Measurements from ENCODE around the gene SELL.
"Not testable (repeated sequence)": the region's sequence is repeated elsewhere in the genome, so short reads cannot be mapped to it uniquely, and the experiment has no call there.

The SELL gene

DNA sequence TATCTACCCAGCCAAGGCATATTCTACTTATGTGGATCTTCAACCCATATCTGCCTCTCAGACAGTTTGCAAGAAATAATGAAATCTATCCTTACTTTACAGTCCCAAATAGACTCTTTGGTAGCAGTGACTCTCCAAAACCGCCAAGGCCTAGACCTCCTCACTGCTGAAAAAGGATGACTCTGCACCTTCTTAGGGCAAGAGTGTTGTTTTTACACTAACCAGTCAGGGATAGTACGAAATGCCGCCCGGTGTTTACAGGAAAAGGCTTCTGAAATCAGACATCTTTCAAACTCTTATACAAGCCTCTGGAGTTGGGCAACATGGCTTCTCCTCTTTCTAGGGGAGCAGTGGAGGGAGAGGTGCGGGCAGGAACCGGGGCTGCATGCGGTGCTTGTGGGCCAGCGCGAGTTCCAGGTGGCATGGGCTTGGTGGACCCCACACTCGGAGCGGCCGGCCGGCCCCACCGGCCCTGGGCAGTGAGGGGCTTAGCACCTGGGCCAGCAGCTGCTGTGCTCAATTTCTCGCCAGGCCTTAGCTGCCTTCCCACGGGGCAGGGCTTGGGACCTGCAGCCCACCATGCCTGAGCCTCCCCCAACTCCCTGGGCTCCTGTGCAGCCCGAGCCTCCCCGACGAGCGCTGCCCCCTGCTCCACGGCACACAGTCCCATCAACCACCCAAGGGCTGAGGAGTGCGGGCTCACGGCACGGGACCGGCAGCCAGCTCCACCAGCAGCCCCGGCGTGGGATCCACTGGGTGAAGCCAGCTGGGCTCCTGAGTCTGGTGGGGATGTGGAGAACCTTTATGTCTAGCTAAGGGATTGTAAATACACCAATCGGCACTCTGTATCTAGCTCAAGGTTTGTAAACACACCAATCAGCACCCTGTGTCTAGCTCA, 43.5 kb downstream of the SELL start:
- not testable (repeated sequence) for DNase-seq (ENCODE audit: low read depth)

DNA sequence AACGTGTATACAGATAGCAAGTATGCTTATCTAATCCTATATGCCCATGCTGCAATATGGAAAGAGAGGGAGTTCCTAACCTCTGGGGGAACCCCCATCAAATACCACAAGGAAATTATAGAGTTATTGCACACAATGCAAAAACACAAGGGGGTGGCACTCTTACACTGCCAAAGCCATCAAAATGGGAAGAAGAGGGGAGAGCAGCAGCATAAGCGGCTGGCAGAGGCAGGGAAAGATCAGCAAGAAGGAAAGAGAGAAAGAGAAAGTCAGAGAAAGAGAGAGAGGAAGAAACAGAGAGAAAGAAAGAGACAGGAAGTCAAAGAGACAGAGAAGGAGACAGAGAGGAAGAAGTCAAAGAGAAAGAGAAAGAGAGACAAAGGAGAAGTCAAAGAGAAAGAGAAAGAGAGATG, 44.2 kb downstream of the SELL start:
- DNase-seq (ENCODE audit: low read depth) = not testable (repeated sequence)

GRCh38 chr1:169662680-169663079, 48.7 kb downstream of the SELL start:
- DNase-seq (ENCODE audit: low read depth) = not testable (repeated sequence)

DNA sequence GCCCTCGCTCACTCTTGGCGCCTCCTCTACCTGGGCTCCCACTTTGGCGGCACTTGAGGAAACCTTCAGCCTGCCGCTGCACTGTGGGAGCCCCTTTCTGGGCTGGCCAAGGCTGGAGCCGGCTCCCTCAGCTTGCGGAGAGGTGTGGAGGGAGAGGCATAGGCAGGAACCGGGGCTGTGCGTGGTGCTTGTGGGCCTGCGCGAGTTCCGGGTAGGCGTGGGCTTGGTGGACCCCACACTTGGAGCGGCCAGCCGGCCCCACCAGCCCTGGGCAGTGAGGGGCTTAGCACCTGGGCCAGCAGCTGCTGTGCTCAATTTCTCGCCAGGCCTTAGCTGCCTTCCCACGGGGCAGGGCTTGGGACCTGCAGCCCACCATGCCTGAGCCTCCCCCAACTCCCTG, 50.4 kb downstream of the SELL start:
- DNase-seq (ENCODE audit: low read depth) = not testable (repeated sequence)

- DNase-seq (ENCODE audit: low read depth) = not testable (repeated sequence)
Observed at GRCh38 chr1:169658777-169659176, 52.6 kb downstream of the SELL start.

DNA sequence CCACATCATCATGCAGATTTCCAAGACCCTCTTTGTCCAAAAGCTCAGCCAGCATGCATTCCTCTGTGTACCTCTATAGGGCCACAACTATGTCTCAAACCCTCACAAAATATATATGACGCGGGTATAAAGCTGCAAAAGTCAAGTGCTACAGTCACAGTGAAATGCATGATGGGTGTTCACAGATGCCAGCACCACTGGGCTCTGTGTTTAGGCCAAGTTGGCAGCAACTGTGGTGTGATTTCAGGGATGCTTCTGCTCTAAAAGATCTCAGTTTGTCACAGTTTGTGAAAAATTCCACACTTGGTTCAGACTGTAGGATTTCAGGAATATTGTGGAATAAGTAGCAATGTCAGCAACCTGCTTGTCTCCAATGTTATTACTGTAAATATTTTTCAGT, 57.5 kb downstream of the SELL start:
- DNase-seq (ENCODE audit: low read depth) = no peak

- no peak for DNase-seq (ENCODE audit: low read depth)
Observed at GRCh38 chr1:169651035-169651434, 60.4 kb downstream of the SELL start.

- DNase-seq (ENCODE audit: low read depth) = no peak
Observed at GRCh38 chr1:169650551-169650950, 60.9 kb downstream of the SELL start.

DNA sequence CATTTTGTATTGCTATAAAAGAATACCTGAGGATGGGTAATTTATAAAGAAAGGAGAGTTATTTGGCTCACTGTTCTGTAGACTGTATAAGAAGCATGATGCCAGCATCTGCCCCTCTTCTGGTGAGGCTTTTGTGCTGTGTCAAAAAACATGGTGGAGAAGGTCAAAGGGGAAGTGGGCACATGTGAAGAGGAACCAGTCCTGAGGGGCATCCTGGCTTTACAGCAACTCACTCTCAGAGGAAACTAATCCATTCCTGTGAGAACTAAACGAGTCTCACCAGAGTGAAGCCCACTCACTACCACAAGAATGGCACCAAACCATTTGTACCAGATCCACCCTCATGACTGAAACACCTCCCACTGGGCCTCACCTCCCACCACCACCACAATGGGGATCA, 62.7 kb downstream of the SELL start:
- DNase-seq (ENCODE audit: low read depth) = no peak

- DNase-seq (ENCODE audit: low read depth) = no peak
Observed at GRCh38 chr1:169648187-169648586, 63.2 kb downstream of the SELL start.

DNA sequence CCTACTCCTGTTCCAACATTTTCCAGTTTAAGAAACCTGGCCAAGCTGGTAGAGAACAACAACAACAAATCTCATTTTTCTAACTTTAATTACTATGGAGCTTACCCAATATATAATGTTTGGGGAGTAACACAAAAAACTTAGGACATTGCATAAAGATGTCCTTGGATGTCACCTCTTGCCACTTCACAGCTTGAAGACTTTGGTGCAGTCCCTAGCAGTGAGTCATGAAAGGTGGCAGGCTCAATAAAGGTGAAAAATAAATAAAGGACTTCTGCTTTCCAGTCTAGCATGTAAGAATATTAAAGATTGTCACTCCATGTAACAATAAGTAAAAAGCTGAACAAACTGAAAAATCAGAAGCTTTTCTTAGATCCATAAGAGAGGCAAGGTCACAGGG, 63.9 kb downstream of the SELL start:
- DNase-seq (ENCODE audit: low read depth) = no peak

GRCh38 chr1:169644297-169644696, 67.1 kb downstream of the SELL start:
- DNase-seq (ENCODE audit: low read depth) = no peak
